NCI-H1417 treated with DMSO at 0.1 percent for 48 hours (cell line): ENCODE results near the gene SBF1.
"Not testable (repeated sequence)": the region's sequence is repeated elsewhere in the genome, so short reads cannot be mapped to it uniquely, and the experiment has no call there.

Experiments
- DNase-seq: peaks from one replicate; lab custom pipeline; 2025; lab: John Stamatoyannopoulos, UW

SBF1 gene, protein sequence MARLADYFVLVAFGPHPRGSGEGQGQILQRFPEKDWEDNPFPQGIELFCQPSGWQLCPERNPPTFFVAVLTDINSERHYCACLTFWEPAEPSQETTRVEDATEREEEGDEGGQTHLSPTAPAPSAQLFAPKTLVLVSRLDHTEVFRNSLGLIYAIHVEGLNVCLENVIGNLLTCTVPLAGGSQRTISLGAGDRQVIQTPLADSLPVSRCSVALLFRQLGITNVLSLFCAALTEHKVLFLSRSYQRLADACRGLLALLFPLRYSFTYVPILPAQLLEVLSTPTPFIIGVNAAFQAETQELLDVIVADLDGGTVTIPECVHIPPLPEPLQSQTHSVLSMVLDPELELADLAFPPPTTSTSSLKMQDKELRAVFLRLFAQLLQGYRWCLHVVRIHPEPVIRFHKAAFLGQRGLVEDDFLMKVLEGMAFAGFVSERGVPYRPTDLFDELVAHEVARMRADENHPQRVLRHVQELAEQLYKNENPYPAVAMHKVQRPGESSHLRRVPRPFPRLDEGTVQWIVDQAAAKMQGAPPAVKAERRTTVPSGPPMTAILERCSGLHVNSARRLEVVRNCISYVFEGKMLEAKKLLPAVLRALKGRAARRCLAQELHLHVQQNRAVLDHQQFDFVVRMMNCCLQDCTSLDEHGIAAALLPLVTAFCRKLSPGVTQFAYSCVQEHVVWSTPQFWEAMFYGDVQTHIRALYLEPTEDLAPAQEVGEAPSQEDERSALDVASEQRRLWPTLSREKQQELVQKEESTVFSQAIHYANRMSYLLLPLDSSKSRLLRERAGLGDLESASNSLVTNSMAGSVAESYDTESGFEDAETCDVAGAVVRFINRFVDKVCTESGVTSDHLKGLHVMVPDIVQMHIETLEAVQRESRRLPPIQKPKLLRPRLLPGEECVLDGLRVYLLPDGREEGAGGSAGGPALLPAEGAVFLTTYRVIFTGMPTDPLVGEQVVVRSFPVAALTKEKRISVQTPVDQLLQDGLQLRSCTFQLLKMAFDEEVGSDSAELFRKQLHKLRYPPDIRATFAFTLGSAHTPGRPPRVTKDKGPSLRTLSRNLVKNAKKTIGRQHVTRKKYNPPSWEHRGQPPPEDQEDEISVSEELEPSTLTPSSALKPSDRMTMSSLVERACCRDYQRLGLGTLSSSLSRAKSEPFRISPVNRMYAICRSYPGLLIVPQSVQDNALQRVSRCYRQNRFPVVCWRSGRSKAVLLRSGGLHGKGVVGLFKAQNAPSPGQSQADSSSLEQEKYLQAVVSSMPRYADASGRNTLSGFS (N-terminal part only)

DNA sequence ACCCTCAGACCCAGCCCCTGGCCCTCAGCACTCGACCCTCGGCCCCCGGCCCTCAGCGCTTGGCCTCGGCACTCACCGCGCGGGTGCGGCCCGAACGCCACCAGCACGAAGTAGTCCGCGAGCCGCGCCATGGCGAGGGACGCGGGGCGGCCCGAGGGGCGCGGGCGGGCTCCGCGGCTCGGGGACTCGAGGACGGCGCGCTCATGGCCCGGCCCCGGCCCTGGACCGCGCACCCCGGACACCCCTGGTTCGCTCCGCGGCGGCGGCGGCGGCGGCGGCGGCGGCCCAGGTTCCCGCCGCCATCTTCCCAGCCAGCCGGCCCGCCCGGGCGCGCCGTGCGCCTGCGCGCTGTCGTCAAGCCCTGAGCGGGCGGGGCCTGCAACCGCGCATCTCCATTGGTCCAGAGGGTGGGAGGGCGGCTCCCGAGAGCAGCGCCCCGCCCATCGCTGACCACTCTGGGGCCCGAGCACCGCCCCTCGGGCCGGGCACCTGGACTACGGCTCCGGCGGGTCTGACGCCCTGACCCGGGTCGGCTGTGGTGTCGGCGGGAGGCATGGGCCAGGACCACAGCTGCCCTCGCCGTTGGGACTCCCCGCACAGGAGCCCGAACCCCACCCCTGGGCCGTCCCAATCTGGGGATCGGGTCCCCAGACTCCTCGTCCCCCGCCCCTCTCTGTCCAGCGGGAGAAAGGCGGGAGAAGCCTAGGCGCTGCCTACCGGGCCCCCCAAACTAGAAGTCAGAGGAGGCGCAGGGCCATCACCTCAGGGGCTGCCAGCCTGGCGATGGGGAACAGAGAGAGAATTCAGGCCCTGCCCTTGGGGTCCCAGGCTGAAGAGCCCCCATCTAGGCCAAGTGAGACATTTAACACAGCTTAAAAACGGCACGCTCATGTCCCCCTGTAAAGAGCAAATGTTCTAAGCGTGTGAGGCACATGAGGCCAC is at the start of gene SBF1:
TSS of gene SBF1 (minus strand) at position 326 of the 942 bp plus-strand sequence. CDS start at position 131, 195 bp downstream.
- DNase-seq: peak; percentile 22

- no peak for DNase-seq
These were observed 49.2 kb upstream of the SBF1 start for GRCh38 chr22:50523806-50524675.

DNA sequence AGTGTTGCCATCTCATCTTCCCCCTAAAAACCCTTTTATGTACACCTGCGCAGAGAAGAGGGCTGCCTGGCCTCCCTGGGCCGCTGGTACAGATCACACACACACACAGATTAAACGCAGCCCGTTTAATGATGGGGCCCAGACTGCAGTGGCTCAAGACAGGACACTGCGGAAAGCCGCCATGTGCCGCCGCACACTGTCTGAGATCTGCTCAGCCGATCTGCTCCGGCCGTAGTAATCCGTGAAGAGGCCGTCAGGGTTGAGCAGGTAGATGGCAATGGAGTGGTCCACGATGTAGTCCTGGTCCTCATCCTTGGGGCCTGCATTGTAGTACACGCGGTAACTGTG is 48.6 kb upstream of the SBF1 start:
- no peak for DNase-seq

- no peak for DNase-seq
These were observed 48.1 kb upstream of the SBF1 start for GRCh38 chr22:50522806-50523438.

GRCh38 chr22:50522208-50522805 is 47.5 kb upstream of the SBF1 start:
- no peak for DNase-seq

- DNase-seq: no peak
These were observed 46.9 kb upstream of the SBF1 start for GRCh38 chr22:50521710-50522109.

- DNase-seq: no peak
These were observed 46.1 kb upstream of the SBF1 start for GRCh38 chr22:50520826-50521453.

DNA sequence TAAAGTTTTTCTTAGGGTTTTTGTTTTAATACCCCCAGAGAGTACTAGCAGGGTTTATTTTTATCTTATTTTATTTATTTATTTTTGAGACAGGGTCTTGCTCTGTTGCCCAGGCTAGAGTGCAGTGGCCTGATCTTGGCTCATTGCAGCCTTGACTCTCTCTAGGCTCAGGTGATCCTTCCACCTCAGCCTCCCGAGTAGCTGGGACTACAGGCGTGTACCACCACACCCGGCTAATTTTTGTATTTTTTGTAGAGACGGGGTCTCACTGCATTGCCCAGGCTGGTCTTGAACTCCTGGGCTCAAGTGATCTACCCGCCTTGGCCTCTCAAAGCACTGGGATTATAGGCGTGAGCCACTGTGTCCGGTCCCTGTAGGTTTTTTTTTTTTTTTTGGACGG is 45.3 kb upstream of the SBF1 start:
- DNase-seq: not testable (repeated sequence)

GRCh38 chr22:50519151-50519550 is 44.3 kb upstream of the SBF1 start:
- no peak for DNase-seq

DNA sequence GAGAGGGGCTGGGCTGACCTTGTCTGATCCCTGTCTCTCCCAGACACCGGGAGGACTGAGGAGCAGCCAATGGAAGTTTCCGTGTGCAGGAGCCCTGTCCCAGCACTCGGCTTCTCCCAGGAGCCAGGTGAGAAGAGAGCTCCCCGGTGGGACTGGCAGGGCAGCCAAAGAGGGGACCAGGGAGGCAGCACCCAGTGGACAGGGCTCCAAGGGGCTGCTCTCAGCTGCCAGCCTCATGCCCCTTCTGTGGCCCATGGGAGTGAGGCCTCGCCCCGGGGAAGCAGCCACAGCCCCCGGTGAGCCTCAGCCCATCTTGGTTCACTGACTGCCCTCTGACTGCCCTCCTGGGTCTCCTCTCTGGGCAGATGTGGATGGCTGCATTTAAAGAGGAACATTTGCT is 43.8 kb upstream of the SBF1 start:
- no peak for DNase-seq

GRCh38 chr22:50517495-50518260 is 42.8 kb upstream of the SBF1 start:
- no peak for DNase-seq

GRCh38 chr22:50516891-50517290 is 42.1 kb upstream of the SBF1 start:
- DNase-seq: no peak

GRCh38 chr22:50516068-50516467 is 41.2 kb upstream of the SBF1 start:
- DNase-seq: no peak

GRCh38 chr22:50513175-50513574 is 38.3 kb upstream of the SBF1 start:
- DNase-seq: no peak

DNA sequence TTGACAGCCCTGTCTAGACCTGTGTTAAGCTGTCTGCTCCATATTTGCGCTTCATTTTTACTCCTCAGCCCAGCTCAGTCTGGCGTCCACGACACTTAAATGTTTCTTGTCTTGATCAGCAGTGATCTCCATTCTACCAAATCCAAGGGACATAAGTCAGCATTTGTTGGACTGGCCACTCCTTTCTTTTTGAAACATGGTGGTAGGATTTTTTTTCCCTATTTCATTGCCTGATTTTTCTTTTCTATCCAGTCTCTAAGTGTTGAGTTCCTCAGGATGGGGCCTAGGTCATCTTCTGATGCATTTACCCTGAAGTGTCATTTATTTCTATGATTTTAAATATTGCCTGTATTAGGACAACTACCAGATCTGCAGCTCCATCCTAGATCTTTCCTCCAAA is 34.1 kb upstream of the SBF1 start:
- DNase-seq: no peak

DNA sequence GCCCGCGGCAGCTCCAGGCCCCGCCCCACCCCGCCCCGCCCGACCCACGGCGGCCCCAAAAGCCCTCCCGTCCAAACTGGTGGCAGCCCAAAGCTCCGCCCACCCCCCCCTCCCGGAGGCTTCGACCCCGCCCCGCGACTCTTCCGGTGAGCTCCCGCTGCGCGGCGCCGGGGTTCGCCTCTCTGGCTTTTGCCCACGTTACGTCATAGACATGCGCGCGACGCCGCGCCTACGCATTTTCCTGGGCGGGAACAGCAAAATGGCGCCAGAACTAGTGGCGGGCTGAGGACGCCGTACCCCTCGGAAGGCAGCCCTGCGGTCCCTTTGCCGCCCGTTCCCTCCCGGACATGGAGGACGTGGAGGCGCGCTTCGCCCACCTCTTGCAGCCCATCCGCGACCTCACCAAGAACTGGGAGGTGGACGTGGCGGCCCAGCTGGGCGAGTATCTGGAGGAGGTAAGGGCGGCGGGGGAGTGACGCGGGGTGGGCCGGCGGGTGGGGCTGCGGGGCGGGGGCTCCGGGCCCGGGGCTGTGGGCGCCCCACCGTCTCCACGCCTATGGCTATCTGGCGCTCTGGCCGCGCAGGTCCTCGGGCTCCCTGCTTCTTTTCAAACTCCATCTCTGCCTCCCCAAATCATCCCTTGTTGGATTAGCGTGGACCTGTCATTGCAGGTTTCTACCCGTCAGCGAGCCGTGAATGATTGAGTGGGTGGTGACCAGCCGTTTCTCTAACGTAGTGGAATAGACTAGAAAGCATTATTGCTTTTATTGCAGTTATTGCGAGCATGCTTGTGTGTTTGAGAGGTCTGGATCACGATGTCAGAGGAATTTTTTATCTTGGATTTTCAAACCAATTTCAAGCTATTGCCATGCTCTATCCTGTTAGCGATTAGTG is 33.4 kb upstream of the SBF1 start, which contains the start of gene NCAPH2:
TSS of gene NCAPH2 (plus strand) at position 234 of the 894 bp plus-strand sequence. CDS start at position 348, 114 bp downstream.
- DNase-seq: peak; percentile 52
